MM.1S (cell line): ENCODE measurements around the gene HAPLN2.

Source experiments
- CTCF ChIP-seq: fragments of 300-600 bp; sonication (generic); IDR thresholded peaks from 2 replicates; pipeline ENCODE4 v1.5.1; 2016; ENCODE audit warnings: antibody characterized with exemption, low read length, mixed read lengths
- EZH2 ChIP-seq: fragments of 300-600 bp; sonication (generic); optimal IDR thresholded peaks from 2 replicates; pipeline ENCODE3; 2017; ENCODE audit warnings: low read depth, mild to moderate bottlenecking, antibody characterized with exemption, low read length, mixed read lengths
- EZH2phosphoT487 ChIP-seq: fragments of 300-600 bp; sonication (generic); IDR thresholded peaks from 2 replicates; pipeline ENCODE4 v1.6.1; 2018; ENCODE audit warnings: antibody characterized with exemption, low read length

- no peak for TF ChIP-seq EZH2
- no peak for TF ChIP-seq CTCF
- TF ChIP-seq EZH2phosphoT487, result no peak
These were observed 27.6 kb upstream of the HAPLN2 start, which contains the start of gene NAXE for GRCh38 chr1:156591432-156592157.
